DOHH2 (cell line): ENCODE results near the gene TRIM73.
"Not testable (repeated sequence)": the region's sequence is repeated elsewhere in the genome, so short reads cannot be mapped to it uniquely, and the experiment has no call there.

ENCODE experiments used
- EZH2phosphoT487 ChIP-seq: fragments of 200-600 bp; sonication (generic); IDR thresholded peaks from 2 replicates; pipeline ENCODE4 v1.6.1; 2017; ENCODE audit warnings: borderline replicate concordance, mild to moderate bottlenecking, antibody characterized with exemption, low read length, moderate library complexity, mixed read lengths
- TF ChIP-seq, protein P1 (sequence below): fragments of 200-600 bp; sonication (generic); IDR thresholded peaks from one replicate; pipeline ENCODE4 v1.5.1; 2014; ENCODE audit warnings: antibody characterized with exemption, mild to moderate bottlenecking, low read depth, low read length; ENCODE audit not compliant: poor library complexity, severe bottlenecking

DNA sequence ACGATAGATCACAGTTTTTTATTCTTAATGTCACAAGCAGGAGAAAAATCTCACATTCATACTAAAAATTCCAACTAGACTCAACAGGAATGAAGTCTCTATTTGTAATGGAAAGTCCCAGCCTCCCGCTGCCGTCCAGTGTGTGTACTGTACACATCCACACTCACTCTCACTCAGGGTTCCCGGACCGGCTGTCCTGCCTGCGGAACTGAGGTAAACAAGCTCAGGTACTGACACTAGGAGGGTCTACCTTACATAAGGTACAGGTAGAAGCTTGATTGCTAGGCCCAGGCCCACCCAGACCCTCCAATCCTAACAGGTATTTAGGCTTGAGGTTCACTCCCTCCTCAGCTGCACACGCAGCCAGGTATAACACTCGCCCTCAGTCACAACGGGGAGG, 21.4 kb downstream of the TRIM73 start:
- TF ChIP-seq, protein P1, sequence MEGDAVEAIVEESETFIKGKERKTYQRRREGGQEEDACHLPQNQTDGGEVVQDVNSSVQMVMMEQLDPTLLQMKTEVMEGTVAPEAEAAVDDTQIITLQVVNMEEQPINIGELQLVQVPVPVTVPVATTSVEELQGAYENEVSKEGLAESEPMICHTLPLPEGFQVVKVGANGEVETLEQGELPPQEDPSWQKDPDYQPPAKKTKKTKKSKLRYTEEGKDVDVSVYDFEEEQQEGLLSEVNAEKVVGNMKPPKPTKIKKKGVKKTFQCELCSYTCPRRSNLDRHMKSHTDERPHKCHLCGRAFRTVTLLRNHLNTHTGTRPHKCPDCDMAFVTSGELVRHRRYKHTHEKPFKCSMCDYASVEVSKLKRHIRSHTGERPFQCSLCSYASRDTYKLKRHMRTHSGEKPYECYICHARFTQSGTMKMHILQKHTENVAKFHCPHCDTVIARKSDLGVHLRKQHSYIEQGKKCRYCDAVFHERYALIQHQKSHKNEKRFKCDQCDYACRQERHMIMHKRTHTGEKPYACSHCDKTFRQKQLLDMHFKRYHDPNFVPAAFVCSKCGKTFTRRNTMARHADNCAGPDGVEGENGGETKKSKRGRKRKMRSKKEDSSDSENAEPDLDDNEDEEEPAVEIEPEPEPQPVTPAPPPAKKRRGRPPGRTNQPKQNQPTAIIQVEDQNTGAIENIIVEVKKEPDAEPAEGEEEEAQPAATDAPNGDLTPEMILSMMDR, result not testable (repeated sequence)
- TF ChIP-seq EZH2phosphoT487, result not testable (repeated sequence)
